DOHH2 (cell line): ENCODE data around the gene PCNX3.

Experiments
- H3F3A ChIP-seq: fragments of 200-600 bp; sonication (generic), shearing (Covaris generic); 2 replicates; pipeline ENCODE4 v1.6.0; 2016; ENCODE audit warnings: antibody characterized with exemption, mild to moderate bottlenecking; ENCODE audit not compliant: control insufficient read depth, insufficient read depth
- H3K27ac ChIP-seq: fragments of 200-600 bp; sonication (generic); 2 replicates; pipeline ENCODE4 v1.5.1; 2014; ENCODE audit warnings: low read depth, mild to moderate bottlenecking, low read length, moderate library complexity
- H3K27me3 ChIP-seq: fragments of 200-600 bp; sonication (generic); 2 replicates; pipeline ENCODE4 v1.6.1; 2014; ENCODE audit warnings: mild to moderate bottlenecking, low read length, mixed read lengths; ENCODE audit not compliant: control insufficient read depth
- H3K36me3 ChIP-seq: fragments of 200-600 bp; sonication (generic); 2 replicates; pipeline ENCODE4 v1.6.1; 2014; ENCODE audit warnings: mild to moderate bottlenecking, low read length, moderate library complexity, mixed read lengths; ENCODE audit not compliant: control insufficient read depth
- H3K4me1 ChIP-seq: fragments of 200-600 bp; sonication (generic); 2 replicates; pipeline ENCODE4 v1.6.1; 2014; ENCODE audit warnings: mild to moderate bottlenecking, low read length, mixed read lengths; ENCODE audit not compliant: control insufficient read depth
- H3K4me2 ChIP-seq: fragments of 200-600 bp; sonication (generic); 2 replicates; pipeline ENCODE4 v1.6.0; 2014; ENCODE audit warnings: mild to moderate bottlenecking, low read length, moderate library complexity
- H3K4me3 ChIP-seq: fragments of 200-600 bp; sonication (generic); 2 replicates; pipeline ENCODE4 v1.5.1; 2014; ENCODE audit warnings: mild to moderate bottlenecking, low read length, mixed read lengths
- H3K79me2 ChIP-seq: fragments of 200-600 bp; sonication (generic); 2 replicates; pipeline ENCODE4 v1.6.1; 2014; ENCODE audit warnings: mild to moderate bottlenecking, low read length, mixed read lengths; ENCODE audit not compliant: control insufficient read depth
- H3K9me2 ChIP-seq: fragments of 200-600 bp; sonication (generic); replicated peaks from 2 replicates; pipeline ENCODE4 v1.6.1; 2014; ENCODE audit warnings: mild to moderate bottlenecking, low read length, mixed read lengths; ENCODE audit not compliant: control insufficient read depth
- H3K9me3 ChIP-seq: fragments of 200-600 bp; sonication (generic); 2 replicates; pipeline ENCODE4 v1.6.1; 2014; ENCODE audit warnings: antibody characterized with exemption, low read length, mixed read lengths; ENCODE audit not compliant: control insufficient read depth, insufficient read depth
- H4K20me1 ChIP-seq: fragments of 200-600 bp; sonication (generic); 2 replicates; pipeline ENCODE4 v1.6.0; 2014; ENCODE audit warnings: low read depth, mild to moderate bottlenecking, antibody characterized with exemption, low read length, moderate library complexity; ENCODE audit not compliant: control insufficient read depth, insufficient read depth
- CTCF ChIP-seq: fragments of 200-600 bp; sonication (generic); IDR thresholded peaks from one replicate; pipeline ENCODE4 v1.5.1; 2014; ENCODE audit warnings: antibody characterized with exemption, mild to moderate bottlenecking, low read depth, low read length; ENCODE audit not compliant: poor library complexity, severe bottlenecking
- EZH2phosphoT487 ChIP-seq: fragments of 200-600 bp; sonication (generic); IDR thresholded peaks from 2 replicates; pipeline ENCODE4 v1.6.1; 2017; ENCODE audit warnings: borderline replicate concordance, mild to moderate bottlenecking, antibody characterized with exemption, low read length, moderate library complexity, mixed read lengths

Gene PCNX3

DNA sequence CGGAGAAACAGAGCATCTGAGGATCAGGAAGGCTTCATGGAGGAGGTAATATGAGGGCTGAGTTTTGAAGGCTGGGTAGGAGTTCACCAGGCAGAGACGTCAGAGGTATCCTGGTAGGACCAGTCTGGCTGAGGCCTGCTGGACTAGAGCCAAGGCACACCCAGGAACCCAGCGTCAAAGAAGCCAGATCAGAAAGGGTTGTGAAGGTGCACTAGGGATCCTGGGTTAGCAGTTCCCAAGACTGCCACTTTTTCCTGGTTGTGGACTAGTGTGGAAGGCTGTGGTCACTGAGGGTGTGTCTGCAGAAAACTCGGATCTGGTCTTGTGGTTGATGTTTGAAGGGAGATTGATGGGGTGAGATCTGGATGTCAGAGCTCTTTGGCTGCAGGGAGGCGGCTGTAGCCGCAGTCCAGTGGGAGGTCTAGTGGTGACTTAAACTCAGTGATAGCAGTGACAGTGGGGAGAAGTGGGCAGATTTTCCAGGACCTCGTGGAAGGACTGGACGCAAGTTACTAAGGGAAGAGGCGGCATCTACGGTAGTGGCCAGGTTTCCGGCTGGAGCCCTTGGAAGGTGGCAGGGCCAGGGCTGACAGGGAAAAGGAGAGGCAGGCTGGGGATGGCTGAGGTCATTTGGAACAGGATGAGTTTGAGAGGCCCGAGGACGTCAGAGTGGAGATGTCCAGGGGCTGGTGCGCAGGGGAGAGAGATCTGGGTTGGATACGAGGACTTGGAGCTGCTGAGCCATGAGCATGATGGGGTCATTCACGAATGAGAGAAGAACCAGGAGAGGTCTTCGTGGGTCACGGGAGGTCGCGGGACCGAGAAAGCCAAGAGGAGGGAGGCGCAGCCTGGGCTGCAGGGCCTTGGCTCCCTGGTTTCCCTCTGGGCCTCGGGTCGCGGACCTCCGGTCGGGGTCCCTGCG, 36.3 kb downstream of the PCNX3 start:
- peaks cover 26% of the 10 kb centered on the region for H3F3A ChIP-seq
- no peaks in the 10 kb centered on the region for H3K9me3 ChIP-seq
- peaks cover 9% of the 10 kb centered on the region for H3K79me2 ChIP-seq
- peak overlapping the region; percentile 73 for H3K4me2 ChIP-seq
- TF ChIP-seq EZH2phosphoT487 (no peak), CTCF (no peak)
- H4K20me1 ChIP-seq, result no peaks in the 10 kb centered on the region; the same call in 1 of the 2 replicates
- H3K27ac ChIP-seq, result peak overlapping the region; percentile 79
- H3K4me1 ChIP-seq, result peaks cover 32% of the 10 kb centered on the region
- no peaks in the 10 kb centered on the region for H3K27me3 ChIP-seq
- no peaks in the 10 kb centered on the region for H3K9me2 ChIP-seq
- H3K36me3 ChIP-seq, result peaks cover 72% of the 10 kb centered on the region
- H3K4me3 ChIP-seq, result peak overlapping the region; percentile 81

- TF ChIP-seq EZH2phosphoT487 (no peak), CTCF (peak; percentile 11)
- peak overlapping the region; percentile 73 for H3K4me2 ChIP-seq
- H3K36me3 ChIP-seq, result peaks cover 80% of the 10 kb centered on the region
- peaks cover 9% of the 10 kb centered on the region for H3K79me2 ChIP-seq
- no peaks in the 10 kb centered on the region for H3K27me3 ChIP-seq
- H3K9me2 ChIP-seq, result no peaks in the 10 kb centered on the region
- peak overlapping the region; percentile 81 for H3K4me3 ChIP-seq
- H3K27ac ChIP-seq, result peak overlapping the region; percentile 79
- peaks cover 26% of the 10 kb centered on the region for H3F3A ChIP-seq
- H3K9me3 ChIP-seq, result no peaks in the 10 kb centered on the region
- peaks cover 32% of the 10 kb centered on the region for H3K4me1 ChIP-seq
- H4K20me1 ChIP-seq, result no peaks in the 10 kb centered on the region; the same call in 1 of the 2 replicates
These were observed 37.1 kb downstream of the PCNX3 start for GRCh38 chr11:65652511-65653228.

DNA sequence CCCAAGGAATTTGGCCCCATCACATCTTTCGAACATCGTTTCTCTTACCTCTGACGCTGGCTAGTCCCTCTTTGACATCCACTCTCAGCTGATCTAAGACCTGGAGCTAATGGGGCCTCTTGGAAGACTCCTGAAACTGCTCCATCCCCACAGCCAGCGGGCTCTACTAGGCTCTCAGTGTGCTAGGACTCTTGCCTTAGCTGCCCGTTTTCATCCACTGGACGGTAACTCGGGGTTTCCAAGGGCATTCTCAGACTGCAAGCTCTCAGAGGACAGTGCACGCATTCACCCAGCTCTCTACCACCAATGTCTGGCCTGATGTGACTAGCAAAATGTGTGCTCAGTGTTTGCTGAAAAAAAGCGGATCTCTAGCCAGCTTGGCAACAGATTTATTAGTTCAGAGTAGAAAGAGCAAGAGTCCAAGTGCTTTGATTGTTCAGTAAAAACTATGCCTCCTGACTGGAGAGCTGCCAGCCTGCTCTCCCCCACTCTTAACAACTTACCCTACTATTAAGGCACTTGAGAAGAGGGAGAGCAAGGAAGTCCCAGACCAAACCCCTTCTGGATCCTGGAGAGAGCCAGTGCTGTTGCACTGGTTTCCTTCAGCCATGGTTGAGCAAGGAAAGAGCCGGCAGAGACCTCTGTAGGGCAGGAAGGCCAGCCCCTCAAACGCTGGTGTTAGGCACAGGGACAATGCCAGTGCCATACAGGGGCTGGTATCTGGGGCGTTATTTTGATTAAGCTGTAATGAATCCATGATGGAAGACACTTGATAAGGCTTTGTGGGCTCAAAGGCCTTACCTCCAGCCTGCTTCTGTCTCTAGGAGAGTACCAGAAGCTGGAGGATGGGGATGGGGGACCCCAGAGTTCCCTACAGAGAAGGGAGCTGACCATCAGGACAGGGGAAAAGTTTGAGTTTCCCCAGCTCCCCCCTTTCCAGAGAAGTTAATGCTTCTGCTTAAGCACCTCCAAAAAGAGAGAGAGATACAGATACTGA, 38.0 kb downstream of the PCNX3 start:
- Histone ChIP-seq H3K4me2 (peak overlapping the region; percentile 73), H3K36me3 (peaks cover 84% of the 10 kb centered on the region), H3K27ac (peak overlapping the region; percentile 79), H3K4me1 (peaks cover 32% of the 10 kb centered on the region), H3K4me3 (peak overlapping the region; percentile 81), H3K27me3 (no peaks in the 10 kb centered on the region), H3K9me3 (no peaks in the 10 kb centered on the region), H3F3A (peaks cover 23% of the 10 kb centered on the region), H4K20me1 (no peaks in the 10 kb centered on the region; the same call in 1 of the 2 replicates), H3K9me2 (no peaks in the 10 kb centered on the region), H3K79me2 (peaks cover 9% of the 10 kb centered on the region)
- TF ChIP-seq CTCF (no peak), EZH2phosphoT487 (no peak)
